GM08714 (cell line): ENCODE measurements around the gene ICE2.
"Not testable (repeated sequence)": the region's sequence is repeated elsewhere in the genome, so short reads cannot be mapped to it uniquely, and the experiment has no call there.

Experiments
- H3K4me3 ChIP-seq: fragments of 200-500 bp; sonication (Bioruptor generic); 2 replicates; pipeline ENCODE4 v1.5.1; 2014; ENCODE audit warnings: mild to moderate bottlenecking, low read length, inconsistent platforms
- ZNF274 ChIP-seq: IDR thresholded peaks from 2 replicates; pipeline ENCODE4 v1.6.1; 2012; ENCODE audit warnings: mild to moderate bottlenecking, low read depth, low read length

Gene ICE2

GRCh38 chr15:60411774-60412425 is 67.0 kb downstream of the ICE2 start:
- TF ChIP-seq ZNF274 = no peak
- H3K4me3 ChIP-seq = no peak overlapping the region

GRCh38 chr15:60410350-60410749 is 68.6 kb downstream of the ICE2 start:
- not testable (repeated sequence) for H3K4me3 ChIP-seq

- no peak for TF ChIP-seq ZNF274
- no peak overlapping the region for H3K4me3 ChIP-seq
These were observed 70.4 kb downstream of the ICE2 start for GRCh38 chr15:60408463-60408981.

- no peak overlapping the region for H3K4me3 ChIP-seq
These were observed 71.5 kb downstream of the ICE2 start for GRCh38 chr15:60407415-60407805.

GRCh38 chr15:60406513-60407414 is 72.2 kb downstream of the ICE2 start:
- no peak overlapping the region for H3K4me3 ChIP-seq
- no peak for TF ChIP-seq ZNF274

More at GRCh38 chr15:60407415-60407805, 71.5 kb downstream of the ICE2 start:
- no peak for TF ChIP-seq ZNF274

- no peak for TF ChIP-seq ZNF274
- no peak overlapping the region for H3K4me3 ChIP-seq
These were observed 73.5 kb downstream of the ICE2 start for GRCh38 chr15:60405399-60405798.

- not testable (repeated sequence) for H3K4me3 ChIP-seq
These were observed 74.6 kb downstream of the ICE2 start for GRCh38 chr15:60404351-60404750.

- TF ChIP-seq ZNF274 = no peak
These were observed 78.0 kb downstream of the ICE2 start for GRCh38 chr15:60400944-60401343.

GRCh38 chr15:60399931-60400330 is 79.0 kb downstream of the ICE2 start:
- H3K4me3 ChIP-seq = no peak overlapping the region
- TF ChIP-seq ZNF274 = no peak

More at GRCh38 chr15:60400944-60401343, 78.0 kb downstream of the ICE2 start:
- no peak overlapping the region for H3K4me3 ChIP-seq

GRCh38 chr15:60399246-60399915 is 79.6 kb downstream of the ICE2 start:
- no peak overlapping the region; the same call in 1 of the 2 replicates for H3K4me3 ChIP-seq
- no peak for TF ChIP-seq ZNF274

GRCh38 chr15:60397772-60398445 is 81.0 kb downstream of the ICE2 start, which contains the start of gene ANXA2:
ANXA2 (minus strand) TSS chr15:60397986; CDS start chr15:60386075, 11,911 bp downstream.
- no peak for TF ChIP-seq ZNF274
- H3K4me3 ChIP-seq = peak within 1 kb of the TSS; percentile 92

GRCh38 chr15:60396958-60397771 is 81.8 kb downstream of the ICE2 start:
- H3K4me3 ChIP-seq = peak overlapping the region; percentile 92
- no peak for TF ChIP-seq ZNF274

GRCh38 chr15:60396560-60396957 is 82.4 kb downstream of the ICE2 start:
- H3K4me3 ChIP-seq = peak overlapping the region; percentile 92; the same call in 1 of the 2 replicates
- TF ChIP-seq ZNF274 = no peak
